ENCODE results near the gene KRT39.

The KRT39 gene

GRCh38 chr17:40909351-40909750 is 57.4 kb downstream of the KRT39 start:
- TF ChIP-seq CTCF (IDR thresholded peaks at IDR 0.05; ENCODE audit: low read depth, low read length): peak; percentile 71
- H3K4me3 ChIP-seq (ENCODE audit: low read depth, low read length): no peak overlapping the region
